Neural cell (in vitro differentiated cells): ENCODE data around the gene SLC22A3. TPM values are rescaled to one million over a fixed set of nuclear protein-coding genes. Genes with fewer than 3 reads are reported as not detected.

Experiments
- H2AFZ ChIP-seq: fragments of 200-600, 300-800 bp; sonication (generic), shearing (Covaris generic); 2 replicates; pipeline ENCODE4 v1.6.0; 2014; ENCODE audit warnings: low read depth, mild to moderate bottlenecking, antibody characterized with exemption, low read length, moderate library complexity
- H3F3A ChIP-seq: fragments of 200-600 bp; shearing (Covaris generic); 2 replicates; pipeline ENCODE4 v1.6.1; 2016; ENCODE audit warnings: mild to moderate bottlenecking, moderate library complexity, mixed read lengths, antibody characterized with exemption, low read length; ENCODE audit not compliant: insufficient read depth, poor library complexity, severe bottlenecking
- H3K27ac ChIP-seq: fragments of 200-600, 300-800 bp; sonication (generic), shearing (Covaris generic); 2 replicates; pipeline ENCODE4 v1.5.1; 2014; ENCODE audit warnings: mild to moderate bottlenecking, low read length, moderate library complexity
- H3K27me3 ChIP-seq: fragments of 300-800, 200-600 bp; sonication (generic), shearing (Covaris generic); 2 replicates; pipeline ENCODE4 v1.6.0; 2014; ENCODE audit warnings: mild to moderate bottlenecking, low read depth, low read length, moderate library complexity; ENCODE audit not compliant: insufficient read depth
- H3K36me3 ChIP-seq: fragments of 300-800, 200-600 bp; sonication (generic), shearing (Covaris generic); 2 replicates; pipeline ENCODE4 v1.5.1; 2014; ENCODE audit warnings: mild to moderate bottlenecking, antibody characterized with exemption, low read length, moderate library complexity; ENCODE audit not compliant: insufficient read depth
- H3K4me2 ChIP-seq: fragments of 300-800, 200-600 bp; sonication (generic), shearing (Covaris generic); 2 replicates; pipeline ENCODE4 v1.6.0; 2014; ENCODE audit warnings: mild to moderate bottlenecking, low read length
- H3K4me3 ChIP-seq: fragments of 300-800, 200-600 bp; sonication (generic), shearing (Covaris generic); 2 replicates; pipeline ENCODE4 v1.5.1; 2014; ENCODE audit warnings: mild to moderate bottlenecking, low read length, moderate library complexity
- H3K79me2 ChIP-seq: fragments of 200-600 bp; shearing (Covaris generic); replicated peaks from 2 replicates; pipeline ENCODE4 v1.6.0; 2014; ENCODE audit warnings: mild to moderate bottlenecking, low read length, moderate library complexity; ENCODE audit not compliant: insufficient read depth
- H3K9ac ChIP-seq: fragments of 300-800, 200-600 bp; sonication (generic), shearing (Covaris generic); 2 replicates; pipeline ENCODE4 v1.6.1; 2016; ENCODE audit warnings: mild to moderate bottlenecking, low read length, mixed read lengths
- H3K9me2 ChIP-seq: fragments of 200-600 bp; shearing (Covaris generic); 2 replicates; pipeline ENCODE4 v1.6.1; 2016; ENCODE audit warnings: mild to moderate bottlenecking, low read length, mixed read lengths; ENCODE audit not compliant: insufficient read depth
- H3K9me3 ChIP-seq: fragments of 200-600, 300-800 bp; sonication (generic), shearing (Covaris generic); 2 replicates; pipeline ENCODE4 v1.6.1; 2016; ENCODE audit warnings: mild to moderate bottlenecking, mixed run types, low read length, moderate library complexity, mixed read lengths
- H4K20me1 ChIP-seq: fragments of 200-600 bp; shearing (Covaris generic); 2 replicates; pipeline ENCODE4 v1.6.1; 2016; ENCODE audit warnings: mild to moderate bottlenecking, mixed run types; ENCODE audit not compliant: insufficient read depth
- CTCF ChIP-seq: fragments of 450-650 bp; IDR thresholded peaks from 2 replicates; pipeline ENCODE4 v1.5.1; 2014; ENCODE audit warnings: antibody characterized with exemption, mild to moderate bottlenecking, moderate library complexity; ENCODE audit not compliant: poor library complexity, severe bottlenecking
- EP300 ChIP-seq: fragments of 450-650 bp; conservative IDR thresholded peaks from 2 replicates; pipeline ENCODE4 v1.6.1; 2014; ENCODE audit warnings: antibody characterized with exemption, mild to moderate bottlenecking, moderate library complexity; ENCODE audit not compliant: poor library complexity, severe bottlenecking
- EZH2 ChIP-seq: fragments of 200-600, 300-800 bp; shearing (Covaris generic), sonication (generic); IDR thresholded peaks from 2 replicates; pipeline ENCODE4 v1.6.1; 2014; ENCODE audit warnings: antibody characterized with exemption, low read length, borderline replicate concordance, mild to moderate bottlenecking; ENCODE audit not compliant: insufficient read depth, poor library complexity, severe bottlenecking
- MXI1 ChIP-seq: fragments of 450-650 bp; conservative IDR thresholded peaks from 2 replicates; pipeline ENCODE4 v1.6.1; 2014; ENCODE audit warnings: antibody characterized with exemption, mild to moderate bottlenecking; ENCODE audit not compliant: poor library complexity, severe bottlenecking
- POLR2AphosphoS5 ChIP-seq: IDR thresholded peaks from 2 replicates; pipeline ENCODE4 v1.6.1; 2012
- RAD21 ChIP-seq: fragments of 450-650 bp; conservative IDR thresholded peaks from 2 replicates; pipeline ENCODE4 v1.6.1; 2014; ENCODE audit warnings: antibody characterized with exemption, mild to moderate bottlenecking, moderate library complexity
- REST ChIP-seq: IDR thresholded peaks from 2 replicates; pipeline ENCODE4 v1.6.1; 2012; ENCODE audit warnings: borderline replicate concordance
- SMC3 ChIP-seq: fragments of 450-650 bp; conservative IDR thresholded peaks from 2 replicates; pipeline ENCODE4 v1.6.1; 2014; ENCODE audit warnings: antibody characterized with exemption, mild to moderate bottlenecking, moderate library complexity; ENCODE audit not compliant: poor library complexity
- TAF1 ChIP-seq: IDR thresholded peaks from 2 replicates; pipeline ENCODE4 v1.6.1; 2012; ENCODE audit warnings: low read depth
- polyA plus RNA-seq: library from polyadenylated mRNA; depleted of rRNA; stranded (reverse); fragments of >200 nt; gene quantifications from 2 replicates; pipeline ENCODE4 v1.2.3, GENCODE V29; 2014

The SLC22A3 gene
- polyA plus RNA-seq, 1 donor from 2014 or later = not detected

- H4K20me1 ChIP-seq = no peaks in the 10 kb centered on the region
- H3K9me2 ChIP-seq = no peaks in the 10 kb centered on the region
- no peak overlapping the region for H3K27ac ChIP-seq
- no peak overlapping the region for H3K4me3 ChIP-seq
- H3K9ac ChIP-seq = no peak overlapping the region
- no peaks in the 10 kb centered on the region for H3K36me3 ChIP-seq
- TF ChIP-seq POLR2AphosphoS5 (no peak), RAD21 (no peak), CTCF (no peak), MXI1 (no peak), EP300 (no peak), EZH2 (no peak), REST (no peak), TAF1 (no peak), SMC3 (no peak)
- H3F3A ChIP-seq = no peaks in the 10 kb centered on the region
- H3K9me3 ChIP-seq = no peaks in the 10 kb centered on the region
- no peaks in the 10 kb centered on the region for H3K27me3 ChIP-seq
- H3K79me2 ChIP-seq = no peaks in the 10 kb centered on the region
- H2AFZ ChIP-seq = no peak overlapping the region
- no peak overlapping the region for H3K4me2 ChIP-seq
These were observed 106.1 kb downstream of the SLC22A3 start for GRCh38 chr6:160454303-160454702.

GRCh38 chr6:160455081-160455480, 106.9 kb downstream of the SLC22A3 start:
- no peaks in the 10 kb centered on the region for H3K36me3 ChIP-seq
- H2AFZ ChIP-seq = no peak overlapping the region
- H3K4me3 ChIP-seq = no peak overlapping the region
- TF ChIP-seq REST (no peak), EZH2 (no peak), MXI1 (no peak), RAD21 (no peak), POLR2AphosphoS5 (no peak), CTCF (no peak), SMC3 (no peak), EP300 (no peak), TAF1 (no peak)
- no peak overlapping the region for H3K4me2 ChIP-seq
- no peaks in the 10 kb centered on the region for H3K9me3 ChIP-seq
- no peaks in the 10 kb centered on the region for H4K20me1 ChIP-seq
- no peaks in the 10 kb centered on the region for H3F3A ChIP-seq
- H3K79me2 ChIP-seq = no peaks in the 10 kb centered on the region
- no peak overlapping the region for H3K9ac ChIP-seq
- H3K9me2 ChIP-seq = no peaks in the 10 kb centered on the region
- no peak overlapping the region for H3K27ac ChIP-seq
- H3K27me3 ChIP-seq = no peaks in the 10 kb centered on the region
